OCI-LY1 (cell line): ENCODE results near the gene CACNA1E.
"Not testable (repeated sequence)": the region's sequence is repeated elsewhere in the genome, so short reads cannot be mapped to it uniquely, and the experiment has no call there.

Experiments
- H2AFZ ChIP-seq: fragments of 200-600 bp; sonication (generic), shearing (Covaris generic); 2 replicates; pipeline ENCODE4 v1.6.0; 2014; ENCODE audit warnings: antibody characterized with exemption, mild to moderate bottlenecking, low read length
- H3F3A ChIP-seq: fragments of 200-600 bp; sonication (generic), shearing (Covaris generic); 2 replicates; pipeline ENCODE4 v1.6.0; 2014; ENCODE audit warnings: mild to moderate bottlenecking, antibody characterized with exemption, low read length, moderate library complexity; ENCODE audit not compliant: insufficient read depth
- H3K27ac ChIP-seq: fragments of 200-600 bp; sonication (generic); 2 replicates; pipeline ENCODE4 v1.5.1; 2014; ENCODE audit warnings: low read length, mixed run types, mild to moderate bottlenecking, low read depth; ENCODE audit not compliant: poor library complexity, severe bottlenecking
- H3K27me3 ChIP-seq: fragments of 200-600 bp; sonication (generic); 2 replicates; pipeline ENCODE4 v1.6.0; 2014; ENCODE audit warnings: antibody characterized with exemption, mild to moderate bottlenecking, low read length, moderate library complexity; ENCODE audit not compliant: insufficient read depth
- H3K36me3 ChIP-seq: fragments of 200-600 bp; sonication (generic); 2 replicates; pipeline ENCODE4 v1.6.1; 2014; ENCODE audit warnings: mild to moderate bottlenecking, antibody characterized with exemption, low read length, moderate library complexity, mixed read lengths; ENCODE audit not compliant: insufficient read depth
- H3K4me1 ChIP-seq: fragments of 200-600 bp; sonication (generic); 2 replicates; pipeline ENCODE4 v1.5.1; 2014; ENCODE audit warnings: mild to moderate bottlenecking, low read length, moderate library complexity; ENCODE audit not compliant: insufficient read depth, severe bottlenecking
- H3K4me2 ChIP-seq: fragments of 200-600 bp; sonication (generic), shearing (Covaris generic); 2 replicates; pipeline ENCODE4 v1.6.1; 2014; ENCODE audit warnings: low read length
- H3K4me3 ChIP-seq: fragments of 200-600 bp; sonication (generic); 2 replicates; pipeline ENCODE4 v1.5.1; 2014; ENCODE audit warnings: low read length, low read depth, mild to moderate bottlenecking, mixed read lengths; ENCODE audit not compliant: poor library complexity, severe bottlenecking
- H3K79me2 ChIP-seq: fragments of 200-600 bp; shearing (Covaris generic); 2 replicates; pipeline ENCODE4 v1.6.1; 2016; ENCODE audit warnings: mixed run types, low read length, mixed read lengths; ENCODE audit not compliant: insufficient read depth
- H3K9ac ChIP-seq: fragments of 200-600 bp; sonication (generic), shearing (Covaris generic); 2 replicates; pipeline ENCODE4 v1.6.1; 2014; ENCODE audit warnings: mild to moderate bottlenecking, low read length, mixed read lengths
- H3K9me2 ChIP-seq: fragments of 200-600 bp; sonication (generic), shearing (Covaris generic); 2 replicates; pipeline ENCODE4 v1.6.1; 2014; ENCODE audit warnings: low read depth, mild to moderate bottlenecking, low read length, mixed read lengths
- H3K9me3 ChIP-seq: fragments of 200-600 bp; shearing (Covaris generic); 2 replicates; pipeline ENCODE4 v1.6.1; 2014; ENCODE audit warnings: low read length, mixed read lengths
- H4K20me1 ChIP-seq: fragments of 200-600 bp; sonication (generic), shearing (Covaris generic); 2 replicates; pipeline ENCODE4 v1.6.0; 2016; ENCODE audit warnings: mild to moderate bottlenecking, low read length; ENCODE audit not compliant: insufficient read depth
- EZH2 ChIP-seq: fragments of 200-600 bp; sonication (generic), shearing (Covaris generic); IDR thresholded peaks from 2 replicates; pipeline ENCODE4 v1.8.0; 2017; ENCODE audit warnings: borderline replicate concordance, mixed run types, mild to moderate bottlenecking, antibody characterized with exemption, low read length, moderate library complexity, mixed read lengths
- TF ChIP-seq, protein P1 (sequence below): fragments of 200-600 bp; sonication (generic), shearing (Covaris generic); IDR thresholded peaks from 2 replicates; pipeline ENCODE4 v1.5.1; 2017; ENCODE audit warnings: mild to moderate bottlenecking, antibody characterized with exemption, low read length, moderate library complexity, mixed read lengths

Gene CACNA1E

DNA sequence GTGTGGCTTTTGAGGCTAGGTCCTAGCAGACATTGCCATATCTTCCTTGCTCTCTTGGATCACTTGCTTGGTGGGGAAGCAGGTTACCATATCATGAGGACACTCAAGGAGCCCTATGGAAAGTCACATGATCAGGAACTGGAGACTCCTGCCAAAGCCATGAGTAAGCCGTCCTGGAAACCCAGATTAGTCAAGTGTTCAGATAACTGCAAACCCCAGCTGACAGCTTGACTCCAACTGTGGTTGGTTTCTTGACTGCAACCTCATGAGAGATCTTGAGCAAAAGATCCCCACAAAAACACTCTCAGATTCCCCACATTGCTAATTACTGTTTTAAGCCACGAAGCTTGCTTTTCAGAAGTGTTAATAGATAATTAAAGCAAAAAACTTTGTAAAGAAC is 58.6 kb downstream of the CACNA1E start:
- Histone ChIP-seq H3K4me3 (no peak overlapping the region), H3K4me1 (no peaks in the 10 kb centered on the region)
- TF ChIP-seq EZH2: no peak
- TF ChIP-seq, protein P1, sequence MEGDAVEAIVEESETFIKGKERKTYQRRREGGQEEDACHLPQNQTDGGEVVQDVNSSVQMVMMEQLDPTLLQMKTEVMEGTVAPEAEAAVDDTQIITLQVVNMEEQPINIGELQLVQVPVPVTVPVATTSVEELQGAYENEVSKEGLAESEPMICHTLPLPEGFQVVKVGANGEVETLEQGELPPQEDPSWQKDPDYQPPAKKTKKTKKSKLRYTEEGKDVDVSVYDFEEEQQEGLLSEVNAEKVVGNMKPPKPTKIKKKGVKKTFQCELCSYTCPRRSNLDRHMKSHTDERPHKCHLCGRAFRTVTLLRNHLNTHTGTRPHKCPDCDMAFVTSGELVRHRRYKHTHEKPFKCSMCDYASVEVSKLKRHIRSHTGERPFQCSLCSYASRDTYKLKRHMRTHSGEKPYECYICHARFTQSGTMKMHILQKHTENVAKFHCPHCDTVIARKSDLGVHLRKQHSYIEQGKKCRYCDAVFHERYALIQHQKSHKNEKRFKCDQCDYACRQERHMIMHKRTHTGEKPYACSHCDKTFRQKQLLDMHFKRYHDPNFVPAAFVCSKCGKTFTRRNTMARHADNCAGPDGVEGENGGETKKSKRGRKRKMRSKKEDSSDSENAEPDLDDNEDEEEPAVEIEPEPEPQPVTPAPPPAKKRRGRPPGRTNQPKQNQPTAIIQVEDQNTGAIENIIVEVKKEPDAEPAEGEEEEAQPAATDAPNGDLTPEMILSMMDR: no peak

DNA sequence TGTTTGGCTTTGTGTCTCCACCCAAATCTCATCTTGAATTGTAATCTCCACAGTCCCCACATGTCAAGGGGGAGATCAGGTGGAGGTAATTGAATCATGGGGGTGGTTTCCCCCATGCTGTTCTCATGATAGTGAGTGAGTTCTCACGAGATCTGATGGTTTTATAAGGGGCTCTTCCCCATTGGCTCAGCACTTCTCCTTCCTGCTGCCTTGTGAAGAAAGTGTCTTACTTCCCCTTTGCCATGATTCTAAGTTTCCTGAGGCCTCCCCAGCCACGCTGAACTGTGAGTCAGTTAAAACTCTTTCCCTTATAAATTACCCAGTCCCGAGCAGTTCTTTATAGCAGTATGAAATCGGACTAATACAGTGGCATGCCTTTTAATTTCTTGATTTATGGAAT is 59.1 kb downstream of the CACNA1E start:
- H3K9ac ChIP-seq, H3K27ac ChIP-seq, H3K9me3 ChIP-seq, H3K4me1 ChIP-seq, H3K4me2 ChIP-seq, H3K27me3 ChIP-seq, H4K20me1 ChIP-seq, H3K4me3 ChIP-seq, H3K79me2 ChIP-seq, H3K36me3 ChIP-seq, H3K9me2 ChIP-seq, H3F3A ChIP-seq, H2AFZ ChIP-seq: not testable (repeated sequence)

More for the DNA sequence above, 58.6 kb downstream of the CACNA1E start:
- Histone ChIP-seq H3K36me3 (no peaks in the 10 kb centered on the region), H3K9me2 (no peaks in the 10 kb centered on the region), H3K27me3 (no peaks in the 10 kb centered on the region), H3F3A (no peaks in the 10 kb centered on the region), H3K9me3 (no peaks in the 10 kb centered on the region), H3K27ac (no peak overlapping the region), H4K20me1 (no peaks in the 10 kb centered on the region), H3K4me2 (no peak overlapping the region), H3K9ac (no peak overlapping the region), H2AFZ (no peak overlapping the region), H3K79me2 (no peaks in the 10 kb centered on the region)

DNA sequence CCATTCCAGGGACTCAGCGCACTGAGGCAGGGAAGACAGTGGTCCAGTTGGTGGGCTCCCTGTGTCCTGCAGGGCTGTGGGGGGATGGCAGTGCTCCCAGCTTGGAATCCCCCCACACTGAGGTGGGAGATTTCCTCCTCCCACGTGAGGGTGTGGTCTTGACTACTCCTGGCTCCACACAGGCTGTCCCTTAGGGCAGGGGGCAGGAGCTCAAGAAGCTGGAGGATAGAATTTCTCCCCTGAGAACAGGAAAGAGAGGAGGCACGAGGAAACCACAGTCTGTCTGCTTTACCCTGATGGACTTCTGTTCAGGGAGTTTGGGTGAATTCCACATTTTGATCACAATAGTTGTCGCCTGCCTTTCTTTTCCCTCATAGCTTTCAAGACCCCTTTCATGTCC is 62.1 kb downstream of the CACNA1E start:
- H3K27me3 ChIP-seq: no peaks in the 10 kb centered on the region
- no peaks in the 10 kb centered on the region for H4K20me1 ChIP-seq
- no peak overlapping the region for H3K9ac ChIP-seq
- H3F3A ChIP-seq: no peaks in the 10 kb centered on the region
- no peak overlapping the region for H3K4me3 ChIP-seq
- H3K79me2 ChIP-seq: no peaks in the 10 kb centered on the region
- no peaks in the 10 kb centered on the region for H3K9me2 ChIP-seq
- H3K27ac ChIP-seq: no peak overlapping the region
- no peak overlapping the region for H3K4me2 ChIP-seq
- no peak for TF ChIP-seq EZH2
- TF ChIP-seq, protein P1: no peak
- no peaks in the 10 kb centered on the region for H3K9me3 ChIP-seq
- no peak overlapping the region for H2AFZ ChIP-seq
- H3K4me1 ChIP-seq: no peaks in the 10 kb centered on the region
- H3K36me3 ChIP-seq: no peaks in the 10 kb centered on the region

DNA sequence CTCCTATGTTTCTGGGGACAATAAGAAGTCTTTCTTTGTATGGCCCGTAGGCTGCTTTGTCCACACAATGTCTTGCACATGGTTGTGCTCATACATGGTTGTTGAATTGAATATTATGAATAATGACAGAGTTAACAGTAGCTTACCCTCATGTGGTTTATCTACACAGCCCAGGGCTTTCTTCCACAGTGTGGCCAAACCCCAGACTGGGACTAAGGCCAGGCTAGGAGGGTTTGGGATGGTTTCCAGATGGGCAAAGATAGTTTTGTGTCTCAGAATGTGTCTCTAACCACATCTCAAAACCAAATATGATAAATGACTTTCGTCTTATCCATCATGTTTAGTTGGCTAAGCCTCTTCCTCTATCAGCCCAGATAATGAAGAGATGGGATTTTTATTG is 65.2 kb downstream of the CACNA1E start:
- H3K27ac ChIP-seq: no peak overlapping the region
- no peak overlapping the region for H3K4me3 ChIP-seq
- no peaks in the 10 kb centered on the region for H3F3A ChIP-seq
- H2AFZ ChIP-seq: no peak overlapping the region
- H3K4me2 ChIP-seq: no peak overlapping the region
- H3K36me3 ChIP-seq: no peaks in the 10 kb centered on the region
- H3K27me3 ChIP-seq: no peaks in the 10 kb centered on the region
- no peaks in the 10 kb centered on the region for H3K4me1 ChIP-seq
- H3K9ac ChIP-seq: no peak overlapping the region
- H3K9me2 ChIP-seq: no peaks in the 10 kb centered on the region
- no peak for TF ChIP-seq EZH2
- TF ChIP-seq, protein P1: no peak
- H4K20me1 ChIP-seq: no peaks in the 10 kb centered on the region
- H3K79me2 ChIP-seq: no peaks in the 10 kb centered on the region
- H3K9me3 ChIP-seq: no peaks in the 10 kb centered on the region
